Activated T-cell treated with anti-CD3 and anti-CD28 coated beads for 1 hour (primary cell): ENCODE measurements around the gene CD58.

Experiments used
- DNase-seq: peaks from one replicate; pipeline ENCODE4 v3.0.0-alpha.2; 2020; ENCODE audit warnings: low read depth

The CD58 gene

DNA sequence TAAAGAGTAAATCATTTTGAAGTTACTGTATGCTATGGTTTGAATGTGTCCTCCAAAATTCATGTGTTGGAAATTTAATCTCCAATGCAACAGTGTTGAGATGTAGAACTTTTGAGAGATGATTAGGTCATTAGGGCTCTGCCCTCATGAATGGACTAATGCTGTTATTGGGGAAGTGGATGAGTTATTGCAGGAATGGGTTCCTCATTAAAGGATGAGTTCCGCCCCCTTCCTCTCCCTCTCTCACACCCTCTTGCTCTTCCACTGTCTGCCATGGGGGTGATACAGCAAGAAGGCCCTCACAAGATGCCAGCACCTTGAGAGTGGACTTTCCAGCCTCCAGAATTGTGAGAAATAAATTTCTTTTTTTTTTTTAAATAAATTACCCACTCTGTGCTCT is 100.2 kb downstream of the CD58 start:
- no peak for DNase-seq

- no peak for DNase-seq
Observed at GRCh38 chr1:116466810-116467557, 103.8 kb downstream of the CD58 start.

- DNase-seq: no peak
Observed at GRCh38 chr1:116465845-116466685, 104.8 kb downstream of the CD58 start.

- DNase-seq: no peak
Observed at GRCh38 chr1:116465477-116465844, 105.4 kb downstream of the CD58 start.
